MG63 (cell line): ENCODE data around the gene FBXL15. TPM values are rescaled to one million over a fixed set of nuclear protein-coding genes. Genes with fewer than 3 reads are reported as not detected.

ENCODE experiments used
- DNase-seq: peaks from one replicate; pipeline ENCODE4 v3.0.0-alpha.2; 2020
- H3K27me3 ChIP-seq: fragments of 250-450 bp; sonication (Bioruptor Pico); 2 replicates; pipeline ENCODE4 v1.5.1; 2020; ENCODE audit warnings: mild to moderate bottlenecking, moderate library complexity
- H3K36me3 ChIP-seq: fragments of 250-450 bp; sonication (Bioruptor Pico); 2 replicates; pipeline ENCODE4 v1.5.1; 2020; ENCODE audit warnings: mild to moderate bottlenecking, moderate library complexity
- H3K4me3 ChIP-seq: fragments of 250-450 bp; sonication (Bioruptor Pico); 2 replicates; pipeline ENCODE4 v1.5.1; 2020; ENCODE audit warnings: mild to moderate bottlenecking, moderate library complexity
- H3K9me3 ChIP-seq: fragments of 250-450 bp; sonication (Bioruptor Pico); 2 replicates; pipeline ENCODE4 v1.5.1; 2020; ENCODE audit warnings: mild to moderate bottlenecking, moderate library complexity
- total RNA-seq: library from RNA; depleted of rRNA; stranded (reverse); fragments of >200 nt; shearing (Covaris generic); gene quantifications from 2 replicates; pipeline ENCODE4 v1.2.3, GENCODE V29; 2014; ENCODE audit warnings: low replicate concordance; rRNA removed

The FBXL15 gene, protein sequence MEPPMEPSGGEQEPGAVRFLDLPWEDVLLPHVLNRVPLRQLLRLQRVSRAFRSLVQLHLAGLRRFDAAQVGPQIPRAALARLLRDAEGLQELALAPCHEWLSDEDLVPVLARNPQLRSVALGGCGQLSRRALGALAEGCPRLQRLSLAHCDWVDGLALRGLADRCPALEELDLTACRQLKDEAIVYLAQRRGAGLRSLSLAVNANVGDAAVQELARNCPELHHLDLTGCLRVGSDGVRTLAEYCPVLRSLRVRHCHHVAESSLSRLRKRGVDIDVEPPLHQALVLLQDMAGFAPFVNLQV
- 10.7 and 11.2 TPM in 2 replicates for total RNA-seq

DNA sequence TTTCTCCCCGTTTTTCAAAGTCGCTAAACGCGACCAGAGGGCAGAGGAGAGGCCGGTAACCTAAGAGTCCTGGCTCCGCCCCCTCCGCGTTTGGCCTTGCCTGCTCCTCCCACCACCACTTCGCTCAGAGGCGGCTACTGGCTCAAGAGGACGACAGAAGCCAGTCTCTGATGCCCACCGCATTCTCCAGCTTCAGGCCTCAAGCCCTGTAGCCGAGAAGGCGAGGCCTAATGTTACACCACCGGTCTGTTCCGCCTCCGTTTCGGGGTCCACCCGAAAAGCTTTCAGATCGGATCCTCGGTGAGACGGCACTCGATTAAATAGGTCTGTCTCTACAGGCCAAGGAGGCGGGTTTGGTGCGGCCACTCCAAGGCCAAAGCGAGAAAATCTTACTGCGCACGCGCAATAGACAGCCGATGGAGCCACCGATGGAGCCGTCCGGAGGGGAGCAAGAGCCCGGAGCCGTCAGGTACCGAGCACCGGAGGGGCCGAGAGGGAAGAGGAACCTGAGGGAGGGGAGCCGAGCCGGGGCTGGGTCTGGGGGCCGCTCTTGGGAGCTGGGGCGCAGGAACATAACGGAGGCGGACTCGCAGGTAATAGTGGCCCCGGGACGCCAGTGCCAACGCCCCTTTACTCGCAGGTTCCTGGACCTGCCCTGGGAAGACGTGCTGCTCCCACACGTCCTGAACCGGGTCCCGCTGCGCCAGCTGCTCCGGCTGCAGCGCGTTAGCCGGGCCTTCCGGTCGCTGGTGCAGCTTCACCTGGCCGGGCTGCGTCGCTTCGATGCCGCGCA is at the start of gene FBXL15:
Gene FBXL15, plus strand, starts transcription at position 123 of the 793 bp plus-strand sequence. Its CDS starts 294 bp downstream, at position 417.
- peak; percentile 92 for DNase-seq
- H3K27me3 ChIP-seq = peaks cover 4% of the 10 kb centered on the region
- peak within 1 kb of the TSS; percentile 69 for H3K4me3 ChIP-seq
- peaks cover 5% of the 10 kb centered on the region for H3K36me3 ChIP-seq
- H3K9me3 ChIP-seq = no peaks in the 10 kb centered on the region

DNA sequence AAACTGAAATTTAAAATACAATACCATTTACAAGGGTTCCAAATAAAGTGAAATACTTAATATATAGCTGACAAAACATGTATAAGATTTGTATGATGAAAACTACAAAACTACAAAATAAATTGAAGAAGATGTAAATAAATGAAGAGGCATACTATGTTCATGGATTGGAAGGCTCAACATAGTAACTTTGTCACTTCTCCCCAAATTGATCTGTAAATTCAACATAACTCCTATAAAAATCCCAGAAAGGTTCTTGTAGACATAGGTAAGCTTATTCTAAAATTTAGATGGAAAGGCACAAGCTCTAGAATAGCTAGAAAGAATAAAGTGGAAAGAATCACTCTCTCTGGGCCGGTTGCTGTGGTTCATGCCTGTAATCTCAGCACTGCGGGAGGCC is 49.3 kb upstream of the FBXL15 start:
- DNase-seq = no peak
- Histone ChIP-seq H3K36me3 (peaks cover 64% of the 10 kb centered on the region), H3K4me3 (no peak overlapping the region)

DNA sequence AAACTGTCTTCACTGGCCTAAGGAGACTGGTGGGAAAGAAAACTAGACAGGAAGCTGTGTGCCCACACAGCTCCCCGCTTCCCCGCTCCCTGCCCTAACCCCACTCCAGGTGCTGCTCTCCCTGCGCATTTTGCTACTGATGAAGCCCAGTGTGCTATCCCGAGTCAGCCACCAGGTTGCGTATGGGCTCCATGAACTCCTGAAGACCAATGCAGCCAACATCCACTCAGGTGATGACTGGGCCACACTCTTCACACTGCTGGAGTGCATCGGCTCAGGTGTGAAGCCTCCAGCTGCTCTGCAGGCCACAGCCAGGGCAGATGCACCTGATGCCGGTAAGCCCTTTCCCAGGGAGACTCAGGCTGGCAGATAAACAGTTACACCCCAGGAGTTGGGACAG is 45.4 kb upstream of the FBXL15 start:
- Histone ChIP-seq H3K4me3 (no peak overlapping the region), H3K27me3 (no peaks in the 10 kb centered on the region), H3K9me3 (no peaks in the 10 kb centered on the region), H3K36me3 (peaks cover 47% of the 10 kb centered on the region)
- DNase-seq = no peak

More for the DNA sequence above, 49.3 kb upstream of the FBXL15 start:
- H3K27me3 ChIP-seq = no peaks in the 10 kb centered on the region
- no peaks in the 10 kb centered on the region for H3K9me3 ChIP-seq

DNA sequence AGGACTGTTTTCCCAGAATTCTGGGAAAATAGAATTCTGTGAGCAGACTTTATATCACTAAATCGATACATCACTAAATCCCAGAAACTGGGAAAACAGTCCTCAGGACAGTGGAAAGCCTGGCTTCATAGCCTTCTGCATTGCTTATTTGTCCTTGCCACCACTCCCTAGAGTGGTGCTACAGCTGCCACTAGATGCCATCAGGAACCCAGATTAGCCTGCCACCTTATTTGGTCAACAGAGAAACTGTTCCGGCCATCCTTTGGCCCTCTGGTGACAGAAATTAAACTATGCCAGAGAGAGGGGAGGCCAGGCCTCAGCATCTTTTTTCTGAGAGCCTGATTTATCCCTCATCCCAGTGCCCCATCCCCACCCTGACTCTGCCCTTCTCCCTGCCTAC is 44.8 kb upstream of the FBXL15 start:
- no peak for DNase-seq
- H3K9me3 ChIP-seq = no peaks in the 10 kb centered on the region
- peaks cover 41% of the 10 kb centered on the region for H3K36me3 ChIP-seq
- H3K27me3 ChIP-seq = no peaks in the 10 kb centered on the region
- no peak overlapping the region for H3K4me3 ChIP-seq

DNA sequence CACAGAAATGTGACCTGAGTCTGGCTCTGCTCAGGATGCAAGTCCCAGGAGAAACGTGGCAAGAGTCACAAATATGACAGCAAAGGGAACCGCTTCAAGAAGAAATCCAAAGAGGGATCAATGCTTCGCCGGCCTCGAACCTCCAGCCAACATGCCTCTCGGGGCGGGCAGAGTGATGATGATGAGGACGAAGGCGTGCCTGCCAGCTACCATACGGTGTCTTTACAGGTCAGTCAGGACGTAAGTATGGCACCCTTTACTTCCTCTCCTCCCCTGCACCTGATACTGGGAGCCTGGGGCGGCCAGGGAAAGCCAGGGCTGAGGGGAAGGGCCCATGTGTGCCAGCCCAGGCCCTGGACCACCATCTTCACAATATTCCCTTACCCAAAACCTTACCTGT is 43.7 kb upstream of the FBXL15 start:
- Histone ChIP-seq H3K27me3 (no peaks in the 10 kb centered on the region), H3K9me3 (no peaks in the 10 kb centered on the region), H3K36me3 (peaks cover 34% of the 10 kb centered on the region), H3K4me3 (no peak overlapping the region)
- DNase-seq = no peak

DNA sequence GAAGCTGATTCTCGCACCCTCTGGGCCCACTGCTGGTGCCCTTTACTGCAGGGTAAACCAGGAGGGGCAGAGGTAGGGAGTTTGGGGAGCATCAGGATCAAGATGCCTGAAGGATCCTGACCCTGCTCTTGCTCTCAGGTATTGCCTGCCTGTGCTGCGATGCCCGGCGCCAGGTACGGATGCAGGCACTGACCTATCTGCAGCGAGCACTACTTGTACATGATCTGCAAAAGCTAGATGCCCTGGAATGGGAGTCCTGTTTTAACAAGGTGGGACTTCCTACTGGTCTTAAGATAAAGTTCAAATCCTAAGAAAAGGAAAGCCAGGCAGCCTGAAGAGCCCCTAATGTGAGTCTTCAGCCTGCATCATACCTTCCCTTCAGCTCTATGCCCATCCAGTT is 41.3 kb upstream of the FBXL15 start:
- Histone ChIP-seq H3K27me3 (no peaks in the 10 kb centered on the region), H3K36me3 (peaks cover 19% of the 10 kb centered on the region), H3K9me3 (no peaks in the 10 kb centered on the region), H3K4me3 (no peak overlapping the region)
- DNase-seq = no peak

DNA sequence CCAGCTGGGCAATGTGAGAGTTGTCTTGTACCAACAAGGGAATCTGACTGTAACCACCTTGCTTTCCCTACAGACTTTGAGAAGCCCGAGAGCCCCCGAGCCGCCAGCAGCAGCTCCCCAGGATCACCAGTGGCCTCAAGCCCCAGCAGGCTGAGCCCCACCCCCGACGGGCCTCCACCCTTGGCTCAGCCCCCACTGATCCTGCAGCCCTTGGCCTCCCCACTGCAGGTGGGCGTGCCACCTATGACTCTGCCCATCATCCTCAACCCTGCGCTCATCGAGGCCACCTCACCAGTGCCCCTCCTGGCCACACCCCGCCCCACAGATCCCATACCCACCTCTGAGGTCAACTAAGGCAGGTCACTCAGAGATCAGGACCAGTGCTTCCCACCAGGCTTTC is 38.7 kb upstream of the FBXL15 start:
- Histone ChIP-seq H3K36me3 (peaks cover 7% of the 10 kb centered on the region), H3K9me3 (no peaks in the 10 kb centered on the region), H3K4me3 (no peak overlapping the region), H3K27me3 (no peaks in the 10 kb centered on the region)
- DNase-seq = no peak

DNA sequence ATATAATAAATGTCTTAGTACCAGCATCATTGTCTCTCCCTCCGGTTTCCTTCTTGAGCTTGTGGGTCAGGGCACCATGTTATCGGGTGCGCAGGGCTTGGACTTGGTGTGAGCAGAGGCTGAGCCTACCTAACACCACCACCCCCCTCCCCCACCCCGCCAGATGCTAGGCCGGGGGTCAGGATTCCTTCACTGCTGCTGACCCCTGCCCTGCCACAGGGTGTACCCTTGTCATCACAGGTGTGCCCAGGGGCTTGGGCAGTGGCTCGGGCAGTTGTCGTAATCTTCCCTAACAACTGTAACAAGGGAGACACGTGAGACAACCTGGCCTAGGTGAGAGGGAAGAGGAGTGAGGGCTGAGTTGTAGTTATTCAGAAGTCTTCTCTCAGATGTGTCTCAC is 37.8 kb upstream of the FBXL15 start:
- H3K36me3 ChIP-seq = peaks cover 2% of the 10 kb centered on the region

DNA sequence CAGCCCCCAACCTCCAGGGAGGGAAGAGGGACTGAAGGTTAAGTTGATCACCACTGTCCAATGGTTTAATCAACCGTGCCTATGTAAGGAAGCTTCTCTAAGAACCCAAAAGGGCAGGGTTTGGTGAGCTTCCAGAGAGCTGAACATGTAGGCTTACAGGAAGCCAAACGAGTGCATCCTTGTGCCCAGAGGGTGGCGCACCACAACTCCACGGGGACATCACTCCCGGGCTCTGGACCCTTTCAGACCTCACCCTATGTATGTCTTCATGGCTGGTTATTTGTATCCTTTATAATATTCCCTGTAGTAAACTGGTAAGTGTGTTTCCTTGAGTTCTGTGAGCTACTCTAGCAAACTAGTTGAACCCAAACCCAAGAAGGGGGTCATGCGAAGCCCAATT is 36.6 kb upstream of the FBXL15 start:
- H3K4me3 ChIP-seq = no peak overlapping the region
- no peaks in the 10 kb centered on the region for H3K9me3 ChIP-seq
- no peak for DNase-seq
- no peaks in the 10 kb centered on the region; the same call in 1 of the 2 replicates for H3K36me3 ChIP-seq
- H3K27me3 ChIP-seq = no peaks in the 10 kb centered on the region

More for the DNA sequence above, 37.8 kb upstream of the FBXL15 start:
- Histone ChIP-seq H3K27me3 (no peaks in the 10 kb centered on the region), H3K9me3 (no peaks in the 10 kb centered on the region), H3K4me3 (no peak overlapping the region)
- no peak for DNase-seq

DNA sequence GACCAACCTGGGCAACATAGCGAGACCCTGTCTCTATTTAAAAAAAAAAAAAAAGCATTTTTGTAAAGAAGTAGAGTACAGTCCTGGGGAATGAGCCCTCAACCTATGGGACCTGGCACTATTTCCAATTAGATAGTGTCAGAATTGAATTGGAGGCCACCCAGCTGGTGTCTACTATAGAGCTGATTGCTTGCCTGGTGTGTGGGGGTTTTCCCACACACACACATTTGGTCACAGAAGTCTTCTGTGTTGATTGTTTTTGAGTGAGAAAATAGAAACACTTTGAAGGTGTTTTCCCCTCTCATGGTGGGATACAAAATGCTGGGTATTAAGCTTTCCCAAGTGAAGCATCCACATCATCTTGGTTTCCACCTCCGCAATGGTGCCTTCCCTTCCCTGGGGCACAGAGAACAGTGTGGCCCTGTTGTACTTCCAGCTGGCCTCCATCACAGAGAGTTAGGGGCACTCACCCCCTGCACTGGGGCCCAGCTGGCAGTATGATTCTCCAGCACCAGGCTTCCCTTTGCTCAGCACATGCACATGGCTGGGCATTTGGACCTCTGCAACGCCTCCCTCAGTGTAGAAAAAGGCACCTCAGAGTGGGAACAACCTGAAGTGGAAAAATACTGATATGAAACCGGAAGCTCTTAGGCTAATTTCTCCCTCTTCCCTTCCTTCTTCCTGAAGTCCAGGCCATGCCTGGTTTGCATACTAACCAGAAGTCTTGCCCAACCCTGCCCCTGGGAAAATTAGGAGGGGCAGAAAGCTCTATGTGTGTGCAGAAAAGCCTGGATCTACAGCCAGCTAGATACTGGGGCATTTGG is 35.8 kb upstream of the FBXL15 start:
- H3K36me3 ChIP-seq = no peaks in the 10 kb centered on the region
- no peak overlapping the region for H3K4me3 ChIP-seq
- H3K9me3 ChIP-seq = no peaks in the 10 kb centered on the region
- no peaks in the 10 kb centered on the region; the same call in 1 of the 2 replicates for H3K27me3 ChIP-seq
- DNase-seq = no peak

DNA sequence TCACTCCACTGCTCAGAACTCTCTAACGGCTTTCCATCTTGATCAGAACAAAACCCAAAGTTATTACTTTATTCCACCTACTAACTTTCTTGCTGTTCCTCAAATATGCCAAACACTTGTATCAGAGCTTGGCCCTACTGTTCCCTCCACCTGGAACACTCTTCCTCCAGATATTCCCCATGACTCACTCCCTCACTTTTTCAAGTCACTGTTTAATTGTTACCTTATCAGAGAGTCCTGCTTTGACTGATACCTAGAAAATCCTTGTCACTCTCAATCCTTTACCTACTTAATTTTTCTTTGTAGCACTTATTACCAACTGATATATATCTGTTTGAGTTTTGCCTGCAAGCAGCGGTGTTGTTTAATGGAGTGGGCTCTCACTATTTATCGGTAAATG is 30.7 kb upstream of the FBXL15 start:
- no peak overlapping the region for H3K4me3 ChIP-seq
- H3K27me3 ChIP-seq = no peaks in the 10 kb centered on the region; the same call in 1 of the 2 replicates
- no peaks in the 10 kb centered on the region for H3K36me3 ChIP-seq
- DNase-seq = no peak
- no peaks in the 10 kb centered on the region for H3K9me3 ChIP-seq

DNA sequence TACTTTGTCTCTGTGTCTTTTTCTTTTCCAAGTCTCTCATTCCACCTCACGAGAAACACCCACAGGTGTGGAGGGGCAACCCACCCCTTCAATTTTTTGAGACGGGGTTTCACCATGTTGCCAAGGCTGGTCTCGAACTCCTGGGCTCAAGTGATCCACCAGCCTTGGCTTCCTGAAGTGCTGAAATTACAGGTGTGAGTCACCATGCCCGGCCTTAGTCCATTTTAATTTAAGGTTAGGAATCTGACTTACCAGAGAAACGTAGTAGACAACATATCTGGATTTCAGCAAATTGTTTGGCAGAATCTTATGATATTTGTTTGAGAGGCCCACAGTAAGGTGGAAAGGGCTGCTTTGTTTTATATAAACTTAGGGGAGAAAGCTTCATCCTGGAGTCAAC is 28.3 kb upstream of the FBXL15 start:
- H3K9me3 ChIP-seq = no peaks in the 10 kb centered on the region
- peaks cover 2% of the 10 kb centered on the region; the same call in 1 of the 2 replicates for H3K36me3 ChIP-seq
- no peak for DNase-seq
- no peaks in the 10 kb centered on the region; the same call in 1 of the 2 replicates for H3K27me3 ChIP-seq
- H3K4me3 ChIP-seq = no peak overlapping the region

DNA sequence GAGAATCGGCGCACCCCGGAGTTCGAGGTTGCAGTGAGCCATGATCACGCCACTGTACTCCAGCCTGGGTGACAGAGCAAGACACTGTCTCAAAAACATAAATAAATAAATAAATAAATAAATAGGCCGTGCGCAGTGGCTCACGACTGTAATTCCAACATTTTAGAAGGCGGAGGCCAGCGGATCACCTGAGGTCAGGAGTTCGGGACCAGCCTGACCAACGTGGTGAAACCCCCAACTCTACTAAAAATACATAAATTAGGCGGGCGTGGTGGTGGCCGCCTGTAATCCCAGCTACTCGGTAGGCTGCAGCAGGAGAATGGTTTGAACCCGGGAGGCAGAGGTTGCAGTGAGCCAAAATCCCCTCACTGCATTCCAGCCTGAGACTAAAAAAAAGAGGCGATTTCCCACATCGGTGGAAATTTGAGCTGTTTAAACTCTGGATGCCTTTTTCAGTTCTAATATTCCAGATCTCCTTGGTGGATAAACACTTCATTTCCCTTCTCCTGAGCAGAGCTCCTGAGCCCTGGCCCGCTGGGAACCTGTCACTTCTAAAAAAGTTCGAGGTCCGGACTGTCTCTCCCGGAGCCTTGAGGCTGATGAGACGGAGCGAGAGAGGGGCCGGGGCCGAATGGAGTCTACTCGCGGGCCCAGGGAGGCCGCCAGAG is 27.1 kb upstream of the FBXL15 start:
- no peak for DNase-seq
- peaks cover 13% of the 10 kb centered on the region for H3K36me3 ChIP-seq
- no peaks in the 10 kb centered on the region for H3K9me3 ChIP-seq
- no peaks in the 10 kb centered on the region; the same call in 1 of the 2 replicates for H3K27me3 ChIP-seq
- peak overlapping the region; percentile 66 for H3K4me3 ChIP-seq

DNA sequence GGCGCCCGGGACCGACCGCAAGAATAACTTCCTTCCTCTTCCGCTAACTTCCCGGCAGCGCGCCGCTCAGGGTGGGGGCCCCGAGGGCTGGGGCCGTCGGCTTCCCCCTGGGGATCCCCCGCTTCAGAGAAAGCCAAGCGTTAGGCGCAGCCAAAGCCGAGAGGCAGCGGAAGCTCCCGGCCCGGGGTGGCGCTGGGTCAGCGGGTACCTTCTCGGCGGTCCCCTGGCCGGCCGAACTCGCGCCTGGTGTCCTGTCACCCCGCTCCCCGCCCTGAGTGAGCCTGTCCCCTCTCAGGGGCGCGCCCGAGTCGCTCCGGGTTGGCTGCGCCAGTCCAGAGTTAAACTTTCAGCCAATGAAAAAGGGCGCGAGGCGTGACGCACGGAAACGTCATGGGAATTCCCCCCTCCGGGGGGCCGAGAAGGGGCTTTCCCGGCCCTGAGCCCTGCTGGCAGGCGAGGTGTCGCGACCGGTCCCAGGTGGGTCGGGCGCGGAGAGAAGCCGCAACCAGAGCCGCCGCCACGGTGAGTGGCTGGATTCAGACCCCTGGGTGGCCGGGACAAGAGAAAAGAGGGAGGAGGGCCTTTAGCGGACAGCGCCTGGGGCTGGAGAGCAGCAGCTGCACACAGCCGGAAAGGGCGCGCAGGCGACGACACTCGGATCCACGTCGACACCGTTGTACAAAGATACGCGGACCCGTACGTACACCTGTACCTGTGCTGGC is 26.4 kb upstream of the FBXL15 start:
- DNase-seq = peak; percentile 90
- peak overlapping the region; percentile 66 for H3K4me3 ChIP-seq
- no peaks in the 10 kb centered on the region; the same call in 1 of the 2 replicates for H3K27me3 ChIP-seq
- H3K36me3 ChIP-seq = peaks cover 16% of the 10 kb centered on the region
- H3K9me3 ChIP-seq = no peaks in the 10 kb centered on the region

DNA sequence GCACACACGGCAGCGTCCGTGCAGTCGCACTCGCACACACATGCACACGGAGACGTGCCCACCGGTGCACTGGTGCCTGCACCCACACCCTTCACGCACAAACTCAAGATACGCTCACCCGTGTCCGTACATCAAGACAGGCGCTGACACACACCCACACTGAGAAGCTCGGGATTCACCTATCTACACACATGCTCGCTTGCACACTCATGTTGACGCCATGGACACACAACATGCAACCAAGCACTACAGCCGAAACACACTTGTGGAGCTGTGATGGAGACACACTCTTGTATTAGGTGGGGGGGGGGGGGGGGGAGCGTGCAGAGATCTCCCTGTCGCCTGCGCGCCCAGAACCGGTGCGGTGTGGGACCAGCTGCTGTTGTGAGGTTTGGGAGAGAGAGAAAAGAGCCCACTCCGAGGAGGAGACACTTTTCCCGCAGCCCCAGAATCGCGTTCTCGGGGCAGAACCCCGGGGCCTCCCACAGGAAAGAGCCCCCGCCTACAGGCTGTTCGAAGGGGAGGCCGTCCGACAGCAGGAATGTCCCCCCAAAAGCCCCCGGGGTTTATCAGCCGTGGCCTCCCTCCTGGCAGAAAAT is 25.7 kb upstream of the FBXL15 start:
- no peaks in the 10 kb centered on the region for H3K9me3 ChIP-seq
- peaks cover 19% of the 10 kb centered on the region for H3K36me3 ChIP-seq
- H3K27me3 ChIP-seq = no peaks in the 10 kb centered on the region; the same call in 1 of the 2 replicates
- H3K4me3 ChIP-seq = peak overlapping the region; percentile 66
- DNase-seq = peak; percentile 37
